ENCODE measurements around the gene REM2. TPM values are rescaled to one million over a fixed set of nuclear protein-coding genes. Genes with fewer than 3 reads are reported as not detected.

REM2 gene
- total RNA-seq, 2 experiments from 2014 or later, result 0.20 to 0.27 TPM

- Mint-ChIP-seq H3K4me1 (ENCODE audit: low read depth) (peaks cover 31% of the 10 kb centered on the region), H3K9me3 (no peaks in the 10 kb centered on the region), H3K27me3 (no peaks in the 10 kb centered on the region), H3K36me3 (ENCODE audit: low read depth) (peaks cover 36% of the 10 kb centered on the region), H3K4me3 (no peak within 1 kb of the TSS), H3K27ac (no peak within 1 kb of the TSS)
- TF ChIP-seq CTCF (IDR thresholded peaks at IDR 0.05), result no peak
- intact Hi-C loops (cut with micrococcal nuclease), result no loop called here
- ATAC-seq (peak; percentile 96), DNase-seq (peak; percentile 99)
- CTCF ChIA-PET, result interaction anchor here (0.7 to 3.6 kb wide), 31 partner anchors 9 to 372 kb away, joined by 3 to 86 read pairs (median 7); partner anchors contain the start of genes ACIN1, AJUBA, C14orf119 and HAUS4
- POLR2A ChIA-PET, result interaction anchor here (0.6 to 4.8 kb wide), 11 partner anchors 10 to 129 kb away, joined by 3 to 50 read pairs (median 3); partner anchors contain the start of genes AJUBA, HAUS4, LRP10 and RBM23
Observed at GRCh38 chr14:22929104-22929960, 46.3 kb downstream of the REM2 start, which contains the start of gene PRMT5. Gene PRMT5, minus strand, starts transcription at chr14:22929376. Its CDS starts 15 bp downstream, at chr14:22929361.

- Mint-ChIP-seq H3K4me1 (ENCODE audit: low read depth) (peaks cover 31% of the 10 kb centered on the region), H3K27ac (no peak overlapping the region), H3K27me3 (no peaks in the 10 kb centered on the region), H3K9me3 (no peaks in the 10 kb centered on the region), H3K36me3 (ENCODE audit: low read depth) (peaks cover 32% of the 10 kb centered on the region), H3K4me3 (no peak overlapping the region)
- CTCF ChIA-PET, result interaction anchor here (0.7 to 3.6 kb wide), 31 partner anchors 8 to 373 kb away, joined by 3 to 86 read pairs (median 7); partner anchors contain the start of genes ACIN1, AJUBA, C14orf119 and HAUS4
- intact Hi-C loops (cut with micrococcal nuclease), result loop anchor here (2.0 kb wide), 1 partner anchor 57 kb away; no protein-coding TSS in a partner anchor
- no peak for TF ChIP-seq CTCF (IDR thresholded peaks at IDR 0.05)
- POLR2A ChIA-PET, result interaction anchor here (0.8 to 4.8 kb wide), 12 partner anchors 9 to 104 kb away, joined by 3 to 50 read pairs (median 3); partner anchors contain the start of genes AJUBA, HAUS4, LRP10 and RBM23
- DNase-seq (no peak), ATAC-seq (no peak)
Observed at GRCh38 chr14:22929961-22930364, 46.9 kb downstream of the REM2 start.

GRCh38 chr14:22932146-22932545, 49.1 kb downstream of the REM2 start:
- TF ChIP-seq CTCF (IDR thresholded peaks at IDR 0.05), result no peak
- no peak for ATAC-seq
- H3K27me3 Mint-ChIP-seq, result no peaks in the 10 kb centered on the region
- H3K4me1 Mint-ChIP-seq (ENCODE audit: low read depth), result peaks cover 24% of the 10 kb centered on the region
- H3K4me3 Mint-ChIP-seq, result no peak overlapping the region
- CTCF ChIA-PET, result interaction anchor here (1.3 to 3.6 kb wide), 3 partner anchors 9 to 50 kb away, joined by 4 to 86 read pairs (median 29); partner anchors contain the start of genes AJUBA and HAUS4
- peaks cover 15% of the 10 kb centered on the region for H3K36me3 Mint-ChIP-seq (ENCODE audit: low read depth)
- POLR2A ChIA-PET, result interaction anchor here (1.0 kb wide), 1 partner anchor 49 kb away, joined by 3 read pairs; the partner anchor contains the start of gene REM2
- H3K27ac Mint-ChIP-seq, result no peak overlapping the region
- H3K9me3 Mint-ChIP-seq, result no peaks in the 10 kb centered on the region
- DNase-seq, result no peak
- intact Hi-C loops (cut with micrococcal nuclease), result no loop called here

- Mint-ChIP-seq H3K4me1 (ENCODE audit: low read depth) (peaks cover 14% of the 10 kb centered on the region), H3K27me3 (no peaks in the 10 kb centered on the region), H3K4me3 (no peak overlapping the region), H3K36me3 (ENCODE audit: low read depth) (peaks cover 6% of the 10 kb centered on the region), H3K9me3 (no peaks in the 10 kb centered on the region), H3K27ac (no peak overlapping the region)
- POLR2A ChIA-PET, result interaction anchor here (0.6 to 1.5 kb wide), 4 partner anchors 21 to 1169 kb away, joined by 3 to 7 read pairs (median 3); partner anchors contain the start of gene AJUBA
- ATAC-seq, result no peak
- no peak for TF ChIP-seq CTCF (IDR thresholded peaks at IDR 0.05)
- CTCF ChIA-PET, result interaction anchor here (0.8 to 2.2 kb wide), 10 partner anchors 18 to 134 kb away, joined by 3 to 9 read pairs (median 4); no protein-coding TSS in a partner anchor
- intact Hi-C loops (cut with micrococcal nuclease), result no loop called here
- DNase-seq, result no peak
Observed at GRCh38 chr14:22935156-22935555, 52.1 kb downstream of the REM2 start.

Other genes with a start within 250 kb of the REM2 start
- not detected for gene OR6J1, start 238.9 kb upstream of the REM2 start, total RNA-seq
- gene OXA1L, start 116.5 kb upstream of the REM2 start, total RNA-seq, result 100 to 1,000 TPM; 134 to 140 TPM
- gene SLC7A7, start 67.8 kb upstream of the REM2 start, total RNA-seq, result under 1 TPM in 1 of 2 experiments, not detected in 1; 0.45 TPM
- 100 to 1,000 TPM; 122 to 126 TPM for gene MRPL52, start 53.3 kb upstream of the REM2 start, total RNA-seq
- 1 to 10 TPM; 1.9 to 3.1 TPM for gene MMP14, start 46.6 kb upstream of the REM2 start, total RNA-seq
- 10 to 100 TPM; 18.7 to 21.0 TPM for gene LRP10, start 11.5 kb upstream of the REM2 start, total RNA-seq
- gene RBM23, start 35.9 kb downstream of the REM2 start, total RNA-seq, result 10 to 100 TPM; 46.9 to 55.2 TPM
- 100 to 1,000 TPM; 107 to 116 TPM for gene PRMT5, start 46.2 kb downstream of the REM2 start, total RNA-seq
- gene HAUS4, start 73.9 kb downstream of the REM2 start, total RNA-seq, result 10 to 100 TPM; 80.3 to 82.2 TPM
- gene AJUBA, start 99.3 kb downstream of the REM2 start, total RNA-seq, result 1 to 10 TPM; 2.3 to 2.6 TPM
- 10 to 100 TPM; 13.2 to 13.5 TPM for gene C14orf93, start 126.9 kb downstream of the REM2 start, total RNA-seq
- 100 to 1,000 TPM; 119 to 120 TPM for gene PSMB5, start 151.7 kb downstream of the REM2 start, total RNA-seq
- gene PSMB11, start 159.0 kb downstream of the REM2 start, total RNA-seq, result not detected
- gene CDH24, start 174.3 kb downstream of the REM2 start, total RNA-seq, result under 1 TPM; 0.69 to 0.72 TPM
- 100 to 1,000 TPM; 132 to 139 TPM for gene ACIN1, start 211.9 kb downstream of the REM2 start, total RNA-seq
- 10 to 100 TPM; 49.2 to 51.1 TPM for gene C14orf119, start 212.3 kb downstream of the REM2 start, total RNA-seq
- not detected for gene CIROP, start 221.8 kb downstream of the REM2 start, total RNA-seq
- under 1 TPM; 0.27 to 0.34 TPM for gene CEBPE, start 236.0 kb downstream of the REM2 start, total RNA-seq

Data from activated CD8-positive, alpha-beta T cell treated with anti-CD3 and anti-CD28 coated beads for 36 hours (primary cell).